ENCODE data around the gene MAL. TPM values are rescaled to one million over a fixed set of nuclear protein-coding genes. Genes with fewer than 3 reads are reported as not detected.

MAL gene
- total RNA-seq, 1 donor from 2014 or later, result 4.4 TPM

- peaks cover 77% of the 10 kb centered on the region for H3K27me3 ChIP-seq (ENCODE audit: low read depth)
- TF ChIP-seq CTCF (IDR thresholded peaks at IDR 0.05; ENCODE audit: borderline replicate concordance), result no peak
- intact Hi-C loops (cut with micrococcal nuclease), result no loop called here
Measured at GRCh38 chr2:95055262-95055661, 29.8 kb downstream of the MAL start.

GRCh38 chr2:95056044-95056443, 30.5 kb downstream of the MAL start:
- TF ChIP-seq CTCF (IDR thresholded peaks at IDR 0.05; ENCODE audit: borderline replicate concordance), result no peak
- H3K27me3 ChIP-seq (ENCODE audit: low read depth), result peaks cover 80% of the 10 kb centered on the region
- no peak overlapping the region for H3K4me3 ChIP-seq
- H3K36me3 ChIP-seq, result no peaks in the 10 kb centered on the region
- DNase-seq, result no peak
- intact Hi-C loops (cut with micrococcal nuclease), result no loop called here
- H3K9me3 ChIP-seq (replicated peaks), result no peaks in the 10 kb centered on the region
- H3K27ac ChIP-seq (replicated peaks), result no peak overlapping the region
- H3K4me1 ChIP-seq, result no peaks in the 10 kb centered on the region

More at GRCh38 chr2:95055262-95055661, 29.8 kb downstream of the MAL start:
- no peaks in the 10 kb centered on the region for H3K9me3 ChIP-seq (replicated peaks)
- no peak overlapping the region for H3K27ac ChIP-seq (replicated peaks)
- no peaks in the 10 kb centered on the region for H3K4me1 ChIP-seq
- no peak overlapping the region for H3K4me3 ChIP-seq
- no peaks in the 10 kb centered on the region for H3K36me3 ChIP-seq
- DNase-seq, result no peak

GRCh38 chr2:95056461-95057459, 31.3 kb downstream of the MAL start:
- no peak for DNase-seq
- H3K27me3 ChIP-seq (ENCODE audit: low read depth), result peaks cover 85% of the 10 kb centered on the region
- no peaks in the 10 kb centered on the region for H3K4me1 ChIP-seq
- H3K36me3 ChIP-seq, result no peaks in the 10 kb centered on the region
- H3K9me3 ChIP-seq (replicated peaks), result no peaks in the 10 kb centered on the region
- intact Hi-C loops (cut with micrococcal nuclease), result no loop called here
- H3K27ac ChIP-seq (replicated peaks), result no peak overlapping the region
- no peak for TF ChIP-seq CTCF (IDR thresholded peaks at IDR 0.05; ENCODE audit: borderline replicate concordance)
- H3K4me3 ChIP-seq, result no peak overlapping the region

GRCh38 chr2:95057535-95058370, 32.2 kb downstream of the MAL start:
- H3K27me3 ChIP-seq (ENCODE audit: low read depth), result peaks cover 86% of the 10 kb centered on the region
- no peaks in the 10 kb centered on the region for H3K4me1 ChIP-seq
- DNase-seq, result no peak
- H3K4me3 ChIP-seq, result no peak overlapping the region
- H3K36me3 ChIP-seq, result no peaks in the 10 kb centered on the region
- H3K27ac ChIP-seq (replicated peaks), result no peak overlapping the region
- no peak for TF ChIP-seq CTCF (IDR thresholded peaks at IDR 0.05; ENCODE audit: borderline replicate concordance)
- intact Hi-C loops (cut with micrococcal nuclease), result no loop called here
- no peaks in the 10 kb centered on the region for H3K9me3 ChIP-seq (replicated peaks)

- Histone ChIP-seq H3K36me3 (no peaks in the 10 kb centered on the region), H3K9me3 (replicated peaks) (no peaks in the 10 kb centered on the region), H3K27me3 (ENCODE audit: low read depth) (peaks cover 84% of the 10 kb centered on the region), H3K4me3 (no peak overlapping the region), H3K4me1 (no peaks in the 10 kb centered on the region), H3K27ac (replicated peaks) (no peak overlapping the region)
- no peak for TF ChIP-seq CTCF (IDR thresholded peaks at IDR 0.05; ENCODE audit: borderline replicate concordance)
- DNase-seq, result no peak
- intact Hi-C loops (cut with micrococcal nuclease), result no loop called here
Measured at GRCh38 chr2:95058466-95058988, 33.0 kb downstream of the MAL start.

Measured in left ventricle myocardium inferior (tissue), 1 donor.